DMS79 (cell line): ENCODE measurements around the gene HIP1.
"Not testable (repeated sequence)": the region's sequence is repeated elsewhere in the genome, so short reads cannot be mapped to it uniquely, and the experiment has no call there.

Experiments
- DNase-seq: peaks from one replicate; lab custom pipeline; 2025; lab: John Stamatoyannopoulos, UW

The HIP1 gene

DNA sequence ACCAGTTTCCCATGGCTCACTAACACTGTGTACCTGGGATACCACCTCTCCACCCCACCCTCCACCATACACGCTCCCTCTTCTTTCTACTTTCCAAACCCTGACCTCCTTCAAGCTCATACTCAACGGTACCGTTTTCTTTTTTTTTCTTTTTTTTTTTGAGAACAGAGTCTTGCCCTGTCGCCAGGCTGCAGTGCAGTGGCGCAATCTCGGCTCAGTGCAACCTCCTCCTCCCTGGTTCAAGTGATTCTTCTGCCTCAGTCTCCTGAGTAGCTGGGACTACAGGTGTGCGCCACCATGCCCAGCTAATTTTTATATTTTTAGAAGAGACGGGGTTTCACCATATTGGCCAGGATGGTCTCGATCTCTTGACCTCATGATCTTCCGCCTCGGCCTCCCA lies 129.3 kb downstream of the HIP1 start:
- DNase-seq, result not testable (repeated sequence)

DNA sequence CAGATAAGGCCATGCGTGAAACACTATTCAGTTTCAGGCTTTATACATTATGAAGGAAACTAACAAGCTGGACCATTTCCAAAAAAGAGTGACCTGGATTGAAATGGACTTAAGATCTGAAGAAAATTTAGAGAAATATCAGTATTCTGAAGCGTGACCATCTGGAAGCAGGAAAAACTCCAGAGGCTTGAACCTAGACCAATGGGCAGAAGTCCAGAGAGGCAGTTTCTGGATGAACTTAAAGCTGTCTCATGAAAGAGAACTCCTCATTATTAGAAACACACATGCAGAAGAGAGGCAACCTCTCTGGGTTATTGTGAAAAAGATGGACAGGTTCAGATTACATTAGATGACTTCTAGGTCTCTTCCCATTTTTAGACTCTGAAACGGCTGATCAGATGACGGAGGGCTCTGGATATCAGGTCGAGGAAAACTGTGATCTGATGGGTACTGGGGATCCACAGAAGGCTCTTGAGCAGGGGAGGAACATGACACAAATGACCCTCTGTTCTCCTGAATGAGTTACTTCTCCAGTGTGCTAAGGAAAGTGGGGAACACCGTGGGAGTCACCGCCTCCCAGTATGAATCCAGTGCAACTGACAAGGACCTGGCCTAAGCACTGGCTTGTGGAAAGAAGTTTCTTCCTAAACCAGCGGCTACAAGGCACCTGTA lies 130.2 kb downstream of the HIP1 start:
- no peak for DNase-seq

DNA sequence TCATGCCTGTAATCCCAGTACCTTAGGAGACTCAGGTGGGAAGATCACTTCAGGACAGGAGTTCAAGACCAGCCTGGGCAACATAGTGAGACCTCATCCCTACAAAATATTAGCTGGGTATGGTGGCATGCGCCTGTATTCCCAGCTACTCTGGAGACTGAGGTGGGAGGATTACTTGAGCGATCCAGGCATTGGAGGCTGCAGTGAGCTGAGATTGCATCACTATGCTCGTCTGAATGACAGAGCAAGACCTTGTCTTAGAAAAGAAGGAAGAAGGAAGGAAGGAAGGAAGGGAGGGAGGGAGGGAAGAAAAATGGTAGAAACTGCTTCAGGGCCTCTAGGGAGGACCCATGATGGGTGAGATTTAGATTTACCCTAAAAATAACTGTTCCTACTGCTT lies 134.3 kb downstream of the HIP1 start:
- DNase-seq, result no peak

DNA sequence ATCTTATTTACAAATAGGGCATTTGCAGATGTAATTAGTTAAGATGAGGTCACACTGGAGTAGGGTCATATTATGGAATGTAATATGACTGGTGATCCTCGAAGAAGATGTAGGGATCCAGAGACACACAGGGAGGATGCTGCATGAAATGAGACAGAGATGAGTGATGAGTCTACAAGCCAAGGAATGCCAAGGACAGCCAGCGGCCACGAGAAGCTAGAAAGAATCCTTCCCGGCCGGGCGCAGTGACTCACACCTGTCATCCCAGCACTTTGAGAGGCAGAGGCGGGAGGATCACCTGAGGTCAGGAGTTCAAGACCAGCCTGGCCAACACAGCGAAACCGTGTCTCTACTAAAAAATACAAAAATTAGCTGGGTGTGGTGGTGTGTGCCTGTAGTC lies 135.9 kb downstream of the HIP1 start:
- DNase-seq, result not testable (repeated sequence)

DNA sequence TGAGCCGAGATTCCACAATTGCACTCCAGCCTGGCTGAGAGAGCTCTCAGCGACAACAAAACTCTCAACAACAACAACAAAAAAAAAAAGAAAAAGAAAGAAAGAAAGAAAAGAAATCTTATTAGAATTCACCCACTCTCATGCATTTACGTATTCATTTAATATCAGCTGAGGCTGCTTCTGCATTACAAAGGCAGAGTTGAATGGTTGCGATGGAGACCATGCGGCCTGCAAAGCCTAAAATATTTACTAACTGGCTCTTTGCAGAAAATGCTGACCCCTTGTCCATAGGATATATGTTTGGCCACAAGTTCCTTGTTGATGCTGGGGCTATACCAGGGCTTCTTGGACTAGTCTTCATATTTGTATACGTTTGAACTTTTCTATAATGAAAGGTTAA lies 137.2 kb downstream of the HIP1 start:
- DNase-seq, result no peak

DNA sequence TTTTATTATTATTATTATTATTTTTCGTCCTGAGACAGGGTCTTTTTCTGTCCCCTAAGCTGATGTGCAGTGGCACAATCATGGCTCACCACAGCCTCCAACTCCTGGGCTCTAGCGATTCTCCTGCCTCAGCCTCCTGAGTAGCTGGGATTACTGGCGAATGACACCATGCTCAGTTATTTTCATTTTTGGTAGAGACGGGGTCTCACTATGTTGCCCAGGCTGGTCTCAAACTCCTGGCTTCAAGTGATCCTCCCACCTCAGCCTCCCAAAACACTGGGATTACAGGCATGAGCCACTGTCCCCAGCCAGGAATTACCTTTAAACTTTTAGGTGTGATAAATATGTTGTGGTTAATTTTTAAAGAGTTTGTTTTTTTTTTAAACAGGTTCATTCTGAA lies 138.0 kb downstream of the HIP1 start:
- DNase-seq, result not testable (repeated sequence)

DNA sequence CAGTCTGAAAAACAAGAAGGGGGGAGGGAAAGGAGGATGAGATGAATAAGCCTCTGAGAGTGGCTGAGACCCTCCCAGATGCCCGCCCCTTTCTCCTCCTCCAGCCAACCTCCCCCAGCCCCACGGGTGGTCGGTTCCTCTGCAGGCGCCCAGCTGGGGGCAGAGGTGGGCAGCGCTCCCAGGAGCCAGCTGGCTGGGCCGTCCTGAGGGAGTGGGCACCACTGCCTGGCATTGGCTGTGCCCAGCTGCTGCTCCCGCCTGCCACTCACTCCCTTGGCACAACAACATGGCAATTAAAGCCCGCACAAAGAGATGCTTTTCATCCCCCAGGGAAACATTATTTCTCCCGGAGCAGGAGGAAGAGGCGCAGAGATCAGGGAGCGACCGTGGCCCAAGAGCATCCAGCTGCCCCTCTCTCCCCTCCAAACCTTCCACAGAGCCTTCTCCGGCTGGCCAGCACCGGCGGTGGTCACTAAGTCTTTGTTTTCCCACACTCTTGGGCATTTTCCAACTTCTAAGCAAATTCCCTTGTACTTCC lies 139.4 kb downstream of the HIP1 start:
- DNase-seq, result peak; percentile 62

DNA sequence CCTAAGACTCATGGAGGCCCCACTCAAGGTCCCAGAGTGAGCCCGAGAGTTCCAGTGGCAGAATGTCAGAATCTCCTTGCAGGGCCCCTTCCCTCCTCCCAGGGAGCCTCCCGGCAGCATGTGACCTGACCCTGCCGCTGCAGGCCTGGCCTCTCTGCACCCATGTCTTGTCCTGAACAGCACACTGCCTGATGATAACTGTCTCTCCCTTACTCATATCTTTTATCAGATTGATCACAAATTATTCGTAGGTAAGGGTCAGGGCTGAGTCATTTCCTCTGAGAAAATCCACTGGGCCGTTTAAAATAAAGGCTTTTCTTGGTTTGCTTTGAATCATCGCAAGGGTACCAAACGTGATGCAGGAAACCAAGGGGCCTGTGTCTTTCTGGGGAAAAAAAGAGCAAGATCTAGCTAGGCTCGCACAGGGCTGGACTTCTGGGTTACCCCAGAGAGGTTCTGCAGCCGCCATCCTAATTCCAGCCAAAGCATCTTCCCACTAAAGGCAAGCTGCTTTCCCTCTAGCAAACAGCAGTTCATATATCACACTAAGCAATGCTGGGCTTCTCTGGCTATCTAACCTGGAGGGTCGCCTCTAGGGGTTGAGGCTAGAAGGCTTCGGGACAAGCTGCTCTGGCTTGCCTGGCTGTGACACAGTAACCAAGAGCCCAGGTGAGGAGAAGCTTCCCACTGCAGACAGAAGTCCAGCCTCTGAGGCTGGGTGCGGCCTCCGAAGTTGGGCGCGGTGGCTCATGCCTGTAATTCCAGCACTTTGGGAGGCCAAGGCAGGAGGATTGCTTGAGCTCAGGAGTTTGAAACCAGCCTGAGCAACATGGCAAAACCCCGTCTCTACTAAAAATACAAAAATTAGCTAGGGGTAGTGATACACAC lies 141.8 kb downstream of the HIP1 start:
- DNase-seq, result no peak

DNA sequence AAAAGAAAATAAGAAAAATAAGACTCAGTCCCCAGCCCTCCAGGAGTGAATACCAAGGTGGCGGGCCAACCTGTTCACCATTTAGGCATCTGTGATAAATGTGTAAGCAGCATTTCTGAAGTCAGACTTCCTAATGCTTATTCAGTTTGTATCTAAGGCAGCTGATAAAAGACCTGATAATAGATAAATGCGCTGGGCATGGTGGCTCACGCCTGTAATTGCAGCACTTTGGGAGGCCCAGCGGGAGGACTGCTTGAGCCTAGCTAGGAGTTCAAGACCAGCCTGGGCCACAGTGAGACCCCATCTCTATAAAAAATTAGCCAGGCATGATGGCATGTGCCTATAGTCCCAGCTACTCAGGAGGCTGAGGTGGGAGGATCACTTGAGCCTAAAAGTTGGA lies 143.0 kb downstream of the HIP1 start:
- no peak for DNase-seq

DNA sequence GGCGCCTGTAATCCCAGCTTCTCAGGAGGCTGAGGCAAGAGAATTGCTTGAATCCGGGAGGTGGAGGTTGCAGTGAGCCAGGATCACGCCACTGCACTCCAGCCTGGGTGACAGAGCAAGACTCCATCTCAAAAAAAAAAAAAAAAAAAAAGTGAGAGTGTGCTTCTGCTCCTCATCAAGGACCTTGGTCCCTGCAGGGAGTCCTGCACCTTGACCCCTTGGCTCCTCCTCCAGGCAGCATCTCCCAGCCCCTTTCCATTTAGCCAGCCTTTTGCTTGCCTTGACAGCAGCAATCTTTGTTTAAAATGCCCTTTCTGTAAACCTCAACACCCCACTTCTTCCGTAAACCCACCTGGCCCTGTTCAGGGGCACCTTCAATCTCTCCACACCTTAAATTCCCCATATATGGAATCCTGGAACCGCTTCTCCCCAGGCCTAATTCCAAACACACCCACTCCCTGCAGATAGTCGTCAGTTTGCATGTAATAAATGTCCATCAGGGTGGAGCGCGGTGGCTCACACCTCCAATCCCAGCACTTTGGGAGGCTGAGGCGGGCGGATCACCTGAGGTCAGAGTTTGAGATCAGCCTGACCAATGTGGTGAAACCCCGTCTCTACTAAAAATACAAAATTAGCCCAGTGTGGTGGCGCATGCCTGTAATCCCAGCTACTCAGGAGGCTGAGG lies 145.1 kb downstream of the HIP1 start:
- not testable (repeated sequence) for DNase-seq

DNA sequence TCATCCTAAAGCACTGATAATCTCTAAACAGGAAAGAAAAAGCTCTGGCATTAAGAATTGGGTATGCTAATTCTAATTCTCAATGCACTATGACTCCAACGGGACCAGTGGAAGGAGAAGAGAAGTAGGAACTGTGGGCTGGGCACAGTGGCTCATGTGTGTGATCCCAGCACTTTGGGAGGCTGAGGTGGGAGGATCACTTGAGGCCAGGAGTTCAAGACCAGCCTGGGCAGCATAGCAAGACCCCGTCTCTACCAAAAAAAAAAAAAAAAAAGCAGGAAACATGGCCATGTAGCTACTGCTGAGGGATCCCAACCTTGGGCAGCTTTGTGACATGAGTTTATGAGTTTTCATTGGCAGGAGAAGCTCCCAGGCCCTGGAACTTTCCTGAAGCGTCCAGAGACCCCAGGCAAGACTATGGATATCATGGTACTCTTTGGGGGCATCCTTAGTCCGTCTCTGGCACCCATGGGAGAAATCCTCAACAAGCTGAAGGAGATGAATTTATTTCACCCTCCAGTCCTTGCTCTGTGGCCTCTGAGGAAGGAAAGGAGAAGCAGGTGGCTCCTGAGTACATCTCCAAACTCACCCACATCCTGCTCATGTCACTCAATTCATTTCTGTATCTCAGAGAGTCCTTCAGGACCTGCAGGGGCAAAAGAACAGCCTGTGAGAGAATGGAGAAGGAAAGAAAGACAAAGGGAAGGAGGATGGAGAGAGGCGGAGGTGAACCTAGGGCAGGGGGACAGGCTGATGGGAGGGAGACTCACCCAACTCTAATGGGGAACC lies 147.1 kb downstream of the HIP1 start:
- DNase-seq, result no peak

DNA sequence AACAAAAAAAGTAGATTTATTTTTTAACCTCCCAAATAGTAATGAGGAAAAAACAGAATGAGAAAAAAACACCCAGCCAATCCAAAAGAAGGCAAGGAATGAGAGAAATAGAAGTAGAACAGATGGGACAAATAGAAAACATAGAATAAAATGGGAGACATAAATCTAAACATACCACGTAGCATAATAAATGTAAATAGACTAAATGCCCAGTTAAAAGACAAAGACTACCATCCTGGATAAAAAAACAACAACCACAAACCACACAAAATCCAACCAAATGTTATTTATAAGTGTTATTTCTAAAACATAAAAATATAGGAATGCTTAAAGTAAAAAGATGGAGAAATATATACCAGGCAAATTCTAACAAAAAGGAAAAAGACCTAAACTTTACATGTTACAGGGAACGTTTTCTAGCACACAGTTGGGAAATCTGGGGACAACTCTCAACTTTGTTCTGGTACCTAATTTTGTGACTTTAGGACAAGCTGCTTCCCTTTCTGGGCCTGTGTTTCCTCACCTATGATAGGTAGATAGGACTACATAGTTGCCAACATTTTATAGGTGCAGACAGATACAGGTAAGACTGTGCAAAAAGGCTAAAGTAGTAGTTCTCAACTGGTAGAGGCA lies 148.3 kb downstream of the HIP1 start:
- no peak for DNase-seq

DNA sequence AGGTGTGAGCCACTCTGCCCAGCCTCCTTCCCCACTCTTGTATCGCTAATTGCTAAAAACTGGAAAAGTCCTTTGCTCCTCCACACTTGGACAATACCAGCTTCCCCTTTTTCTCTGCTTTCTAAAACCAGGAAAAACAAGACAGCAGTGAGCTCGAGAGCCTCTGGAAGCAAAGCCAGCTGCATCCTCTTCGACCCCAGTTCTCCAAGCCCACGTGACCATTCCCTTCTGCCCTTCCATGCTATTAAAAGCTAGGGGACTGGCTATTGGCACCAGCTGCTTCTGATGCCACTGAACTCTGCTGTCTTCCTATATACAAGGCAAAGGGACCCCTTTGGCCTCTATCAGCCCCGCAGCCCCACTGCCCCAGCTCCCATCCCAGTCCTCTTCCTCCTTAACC lies 154.4 kb downstream of the HIP1 start:
- no peak for DNase-seq

DNA sequence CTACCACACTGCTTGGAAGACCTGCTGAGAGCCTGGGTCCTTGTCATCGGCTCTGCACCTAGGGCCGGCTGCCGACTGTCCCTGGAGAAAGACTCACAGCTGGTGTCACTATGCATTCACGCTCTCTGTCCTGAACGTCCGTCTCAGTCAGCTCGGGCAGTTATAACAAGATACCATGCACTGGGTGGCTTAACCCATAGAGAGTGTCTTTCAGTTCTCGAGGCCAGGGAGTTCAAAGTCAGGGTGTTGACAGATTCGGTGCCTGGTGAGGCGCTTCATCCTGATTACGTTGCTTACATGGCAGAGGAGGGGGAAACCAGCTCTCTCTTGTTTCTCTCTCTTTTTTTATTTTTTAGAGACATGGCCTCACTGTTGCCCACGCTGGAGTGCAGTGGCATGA lies 155.5 kb downstream of the HIP1 start:
- DNase-seq, result no peak

DNA sequence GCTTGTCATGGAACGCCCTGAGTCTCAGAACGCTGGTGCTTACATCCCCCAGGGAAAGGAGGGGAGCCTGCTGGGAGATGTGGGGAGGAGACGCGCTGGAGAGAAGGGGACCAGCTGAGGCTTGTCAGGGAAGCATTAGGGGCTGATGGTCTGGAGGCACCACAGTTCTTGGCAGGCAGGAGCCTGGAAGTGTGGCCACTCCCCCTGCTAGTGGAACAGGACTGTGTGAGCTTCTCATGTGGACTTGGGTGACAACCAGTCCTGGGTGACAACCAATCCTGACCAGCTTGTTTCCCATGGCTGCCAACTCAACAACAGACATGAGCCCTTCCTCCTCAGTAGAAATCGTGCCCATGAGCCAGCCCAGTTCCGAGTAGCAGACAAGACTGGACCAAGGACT lies 158.8 kb downstream of the HIP1 start:
- DNase-seq, result no peak

DNA sequence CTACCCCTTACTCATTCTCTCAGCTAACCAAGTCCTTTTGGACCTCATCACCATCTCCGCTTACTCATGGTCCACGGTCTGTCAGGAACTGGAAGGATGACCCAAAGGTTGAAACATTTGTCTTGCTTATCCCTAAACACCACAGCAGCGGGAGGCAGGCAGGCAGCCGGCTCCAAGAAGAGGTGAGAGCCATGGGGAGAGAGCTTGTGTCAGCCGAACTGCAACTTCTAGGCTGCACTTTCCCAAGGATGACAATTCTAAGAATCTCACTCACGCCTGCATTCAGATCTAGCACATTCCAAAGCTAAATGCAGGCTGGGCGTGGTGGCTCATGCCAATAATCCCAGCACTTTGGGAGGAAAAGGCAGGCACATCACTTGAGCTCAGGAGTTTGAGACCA lies 160.7 kb downstream of the HIP1 start:
- no peak for DNase-seq

DNA sequence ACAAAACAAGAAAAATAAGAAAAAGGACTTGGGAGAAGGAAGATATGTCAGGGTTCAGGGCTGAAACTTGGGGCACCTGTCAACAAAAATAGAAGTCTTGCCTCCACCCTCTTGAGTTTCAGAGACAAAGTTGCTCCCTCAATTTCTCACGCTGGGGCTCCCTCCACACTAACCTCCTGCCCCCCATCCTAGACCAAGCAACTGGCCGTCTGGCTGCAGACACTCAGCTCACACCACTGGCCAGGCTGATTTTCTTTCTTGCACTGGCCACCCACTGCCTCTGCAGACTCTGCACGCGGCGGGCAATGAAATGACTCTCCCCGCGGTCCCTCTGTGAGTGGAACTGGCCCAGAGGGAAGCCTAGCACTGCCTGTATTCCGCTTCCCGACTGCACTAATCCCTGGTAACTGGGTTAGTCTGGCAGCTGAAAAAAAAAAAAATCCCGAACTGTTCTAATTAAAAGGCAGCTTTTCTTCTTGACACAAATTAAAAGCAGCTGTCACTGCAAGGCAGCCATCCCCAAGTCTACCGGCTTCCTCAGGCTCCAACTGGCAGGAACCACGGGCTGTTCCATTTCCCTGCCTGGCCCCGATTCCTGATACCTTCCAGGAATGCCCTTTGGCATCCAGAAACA lies 163.1 kb downstream of the HIP1 start:
- DNase-seq, result no peak

DNA sequence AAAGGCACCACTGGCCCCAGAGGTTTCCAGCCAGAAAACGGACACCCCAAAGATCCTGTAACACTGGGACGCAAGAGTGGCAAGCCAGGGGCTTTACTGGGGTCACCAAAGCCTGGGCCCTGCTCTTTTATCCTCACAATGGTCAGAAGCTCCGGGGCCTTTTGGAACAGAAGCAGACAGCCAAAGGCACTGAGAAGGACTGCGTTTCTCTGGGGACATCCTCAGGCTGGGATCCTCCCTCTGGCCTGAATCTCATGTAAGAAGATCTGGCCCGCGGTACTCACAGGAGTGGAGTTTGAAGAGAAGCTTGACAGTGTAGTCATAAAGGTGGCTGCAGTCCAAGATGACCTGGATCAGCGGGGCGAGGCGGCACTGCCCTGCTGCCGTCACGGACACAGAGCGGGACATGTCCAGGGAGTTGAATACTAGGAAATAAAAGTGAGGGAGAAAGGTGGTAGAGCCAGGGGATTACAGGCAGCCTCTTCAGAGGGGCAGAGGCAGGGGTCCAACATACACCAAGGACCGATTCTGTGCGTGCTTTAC lies 165.2 kb downstream of the HIP1 start:
- no peak for DNase-seq

DNA sequence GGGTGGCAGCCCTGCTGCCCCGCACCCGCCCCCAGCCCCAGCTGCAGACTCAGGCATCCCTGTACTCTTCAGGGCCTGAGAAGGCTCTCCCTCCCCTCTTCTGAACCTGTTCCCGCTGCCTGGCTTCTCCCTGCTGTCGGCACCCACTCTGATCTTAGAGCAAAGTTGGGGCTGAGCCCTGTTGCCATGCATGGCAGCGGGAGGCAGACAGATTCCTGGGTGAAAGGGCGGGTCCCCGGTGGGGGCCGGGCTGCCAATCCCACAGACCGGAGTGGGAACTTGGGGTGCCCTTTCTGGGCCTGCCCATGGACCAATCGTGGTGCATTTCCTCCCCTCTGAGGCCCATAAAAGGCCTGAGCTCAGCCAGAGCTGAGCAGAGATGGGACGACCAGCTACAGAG lies 165.9 kb downstream of the HIP1 start:
- DNase-seq, result no peak

DNA sequence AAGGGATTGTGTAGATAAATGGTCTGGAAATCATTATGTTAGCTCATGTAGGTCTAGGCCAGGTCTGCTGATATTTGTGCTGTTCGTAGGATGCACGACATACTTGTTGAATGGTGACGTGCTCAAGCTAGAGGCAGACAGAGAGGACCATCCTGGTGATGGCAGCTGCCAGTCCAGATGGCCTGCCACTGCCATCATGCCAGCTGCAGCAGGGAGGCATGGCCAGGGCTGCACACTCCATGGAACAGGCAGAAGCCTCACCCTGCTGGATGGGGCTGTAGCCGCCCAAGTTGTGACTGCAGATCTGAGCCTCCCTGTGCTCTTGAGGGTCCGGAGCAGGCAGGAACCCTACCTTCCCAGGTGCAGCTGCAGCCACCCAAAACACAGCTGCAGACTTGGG lies 166.3 kb downstream of the HIP1 start:
- no peak for DNase-seq

DNA sequence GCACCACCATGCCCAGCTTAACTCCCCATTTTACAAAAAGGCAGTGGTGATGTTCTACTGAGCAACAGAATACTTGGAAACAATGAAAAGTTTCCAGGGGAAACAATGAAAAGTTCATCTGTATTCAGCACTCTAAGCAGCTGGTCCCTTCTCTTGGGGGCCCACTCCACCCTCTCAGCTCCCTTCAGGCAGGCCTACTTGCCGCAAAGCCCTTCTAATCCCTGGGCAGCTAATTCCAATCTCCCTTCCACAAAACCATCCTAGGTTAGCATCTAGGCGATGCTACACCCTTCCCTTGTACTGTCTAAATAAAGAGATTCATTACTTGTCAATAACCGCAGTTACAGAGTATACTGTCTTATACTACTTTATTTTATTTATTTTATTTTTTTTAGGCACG lies 167.5 kb downstream of the HIP1 start:
- DNase-seq, result no peak
